LNCAP (cell line): ENCODE measurements around the gene CISH.
A peak's percentile ranks its signal among the peaks of the same experiment; 100 is the strongest.

Source experiments
- CTCF ChIP-seq: fragments of 450-650 bp; IDR thresholded peaks from 2 replicates; pipeline ENCODE4 v1.5.1; 2017; ENCODE audit warnings: mild to moderate bottlenecking

Gene CISH

DNA sequence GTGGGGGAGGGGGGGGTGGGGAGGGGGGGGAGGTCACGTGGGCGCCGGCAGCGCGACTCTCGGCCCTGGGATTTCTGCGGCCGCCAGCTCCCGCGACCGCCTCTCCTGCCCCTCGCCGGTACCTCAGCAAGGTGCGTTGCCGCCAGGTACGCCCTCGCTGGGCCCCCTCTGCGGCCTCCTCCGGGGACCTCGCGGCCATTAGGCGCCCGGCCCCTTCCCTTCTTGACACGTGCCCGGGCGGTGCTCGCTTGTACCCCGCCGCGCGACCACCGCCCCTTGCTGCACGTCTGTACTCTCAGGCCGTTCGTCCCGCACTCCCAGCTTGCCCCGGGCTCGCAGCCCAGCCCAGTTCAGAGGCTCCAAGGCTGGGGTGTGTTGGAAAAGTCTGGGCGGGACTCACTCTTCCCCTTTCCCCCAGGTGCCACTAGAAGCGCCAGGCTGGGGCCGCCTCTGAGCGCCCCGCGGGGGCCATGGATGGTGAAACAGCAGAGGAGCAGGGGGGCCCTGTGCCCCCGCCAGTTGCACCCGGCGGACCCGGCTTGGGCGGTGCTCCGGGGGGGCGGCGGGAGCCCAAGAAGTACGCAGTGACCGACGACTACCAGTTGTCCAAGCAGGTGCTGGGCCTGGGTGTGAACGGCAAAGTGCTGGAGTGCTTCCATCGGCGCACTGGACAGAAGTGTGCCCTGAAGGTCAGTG is 5.7 kb upstream of the CISH start, which contains the start of gene MAPKAPK3:
MAPKAPK3 (plus strand) TSS at position 56 of the 696 bp plus-strand sequence; CDS start at position 471, 415 bp downstream.
- no peak for TF ChIP-seq CTCF

DNA sequence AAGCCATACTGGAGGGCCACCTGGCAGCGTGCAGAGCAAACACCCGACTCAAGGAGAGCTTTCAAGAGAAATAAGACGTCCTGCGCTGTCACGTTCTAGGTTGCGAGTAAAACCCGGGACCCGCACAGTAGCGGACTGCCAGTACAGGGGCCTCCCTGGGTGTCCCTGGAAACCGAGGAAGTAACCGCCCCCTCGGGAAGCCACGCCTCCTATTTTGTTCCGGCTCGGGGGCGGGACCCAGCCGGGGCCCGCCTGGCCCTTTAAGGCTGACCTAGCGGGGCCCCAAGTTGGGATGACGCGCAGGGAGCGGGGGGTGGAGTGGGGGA is 5.2 kb upstream of the CISH start:
- TF ChIP-seq CTCF: no peak

GRCh38 chr3:50616003-50616769 is 4.6 kb upstream of the CISH start:
- TF ChIP-seq CTCF: peak; percentile 98

DNA sequence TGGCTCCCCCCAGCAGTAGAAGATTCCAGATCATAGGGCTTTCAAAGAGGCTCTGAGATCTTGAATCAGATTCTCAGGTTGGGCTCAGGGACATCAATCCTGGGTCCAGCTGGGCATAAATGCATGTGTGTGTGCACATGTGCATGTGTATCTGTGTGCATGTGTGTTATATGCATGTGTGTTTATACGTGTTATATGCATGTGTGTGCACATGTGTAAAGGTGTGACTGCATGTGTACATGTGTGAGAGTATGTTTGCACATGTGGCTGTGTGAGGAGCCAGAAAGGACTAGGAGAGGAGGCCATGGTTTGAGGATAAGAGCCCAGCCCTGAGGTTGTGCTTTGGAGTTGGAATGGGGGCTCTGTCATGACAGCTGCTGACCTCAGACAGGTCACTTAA is 3.6 kb upstream of the CISH start:
- TF ChIP-seq CTCF: no peak

GRCh38 chr3:50612970-50613846 is 1.6 kb upstream of the CISH start:
- no peak for TF ChIP-seq CTCF

DNA sequence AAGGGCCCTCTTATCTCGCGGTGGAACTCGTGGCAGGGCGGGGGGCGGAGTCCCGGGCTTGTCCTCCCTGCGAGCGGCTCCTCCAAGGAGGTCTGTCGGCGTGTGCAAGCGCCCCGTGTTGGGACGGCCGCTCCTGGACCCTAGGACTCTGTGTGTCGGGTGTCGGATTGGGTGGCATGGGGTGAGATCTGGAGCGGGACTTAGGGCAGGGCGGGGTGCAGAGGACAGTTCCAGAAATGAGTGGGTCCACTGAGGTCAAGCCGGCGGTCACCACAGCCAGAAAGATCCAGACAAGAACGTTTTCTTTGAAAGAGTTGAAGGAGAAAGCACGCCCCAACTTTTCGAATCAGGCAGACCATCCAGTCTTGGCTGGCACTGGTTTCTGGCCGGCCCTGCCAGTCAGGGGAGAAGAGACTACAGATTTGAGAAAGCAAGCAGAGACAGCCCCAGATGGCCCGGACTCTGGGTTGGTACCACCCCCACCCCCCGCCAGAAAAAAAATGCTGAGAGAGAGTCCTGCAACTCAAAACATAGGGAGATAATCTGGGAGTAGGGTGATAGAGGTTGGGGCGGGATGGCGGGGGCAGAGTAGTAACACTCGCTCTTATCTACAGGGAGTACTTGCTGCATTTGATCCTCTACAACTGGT is 784 bp upstream of the CISH start:
- no peak for TF ChIP-seq CTCF

DNA sequence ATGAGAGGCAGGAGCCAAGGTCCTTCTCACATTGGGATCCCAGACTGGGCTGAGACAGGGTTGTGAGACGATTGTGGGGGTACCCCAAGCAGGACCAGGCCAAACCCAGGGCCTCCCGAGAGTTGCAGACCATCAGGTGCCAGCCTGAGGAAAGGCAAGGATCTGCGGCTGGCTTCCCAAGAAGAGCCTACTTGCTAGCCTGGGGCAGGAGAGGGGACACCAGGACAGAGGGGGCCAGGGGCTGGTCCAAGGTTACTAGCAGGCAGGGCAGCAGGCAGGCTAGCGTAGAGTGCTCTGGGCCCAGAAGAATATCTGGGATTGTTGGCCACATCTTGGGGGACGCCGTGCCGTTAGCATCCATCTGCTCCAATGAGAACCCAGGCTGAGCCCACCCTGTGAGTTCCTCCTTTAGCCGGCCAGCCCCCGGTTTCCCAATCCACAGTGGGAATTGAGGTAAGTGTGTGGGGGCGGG is 546 bp downstream of the CISH start:
- no peak for TF ChIP-seq CTCF
